Stimulated activated CD4-positive, alpha-beta T cell treated with anti-CD3 and anti-CD28 coated beads, Interleukin-12 subunit alpha, Interleukin-12 subunit beta, amount 100 ng/mL, for 4 hours (primary cell): ENCODE measurements around the gene NFATC3.
"Not testable (repeated sequence)": the region's sequence is repeated elsewhere in the genome, so short reads cannot be mapped to it uniquely, and the experiment has no call there.

Source experiments
- DNase-seq: peaks from one replicate; pipeline ENCODE4 v3.0.0-alpha.2; 2020

The NFATC3 gene

DNA sequence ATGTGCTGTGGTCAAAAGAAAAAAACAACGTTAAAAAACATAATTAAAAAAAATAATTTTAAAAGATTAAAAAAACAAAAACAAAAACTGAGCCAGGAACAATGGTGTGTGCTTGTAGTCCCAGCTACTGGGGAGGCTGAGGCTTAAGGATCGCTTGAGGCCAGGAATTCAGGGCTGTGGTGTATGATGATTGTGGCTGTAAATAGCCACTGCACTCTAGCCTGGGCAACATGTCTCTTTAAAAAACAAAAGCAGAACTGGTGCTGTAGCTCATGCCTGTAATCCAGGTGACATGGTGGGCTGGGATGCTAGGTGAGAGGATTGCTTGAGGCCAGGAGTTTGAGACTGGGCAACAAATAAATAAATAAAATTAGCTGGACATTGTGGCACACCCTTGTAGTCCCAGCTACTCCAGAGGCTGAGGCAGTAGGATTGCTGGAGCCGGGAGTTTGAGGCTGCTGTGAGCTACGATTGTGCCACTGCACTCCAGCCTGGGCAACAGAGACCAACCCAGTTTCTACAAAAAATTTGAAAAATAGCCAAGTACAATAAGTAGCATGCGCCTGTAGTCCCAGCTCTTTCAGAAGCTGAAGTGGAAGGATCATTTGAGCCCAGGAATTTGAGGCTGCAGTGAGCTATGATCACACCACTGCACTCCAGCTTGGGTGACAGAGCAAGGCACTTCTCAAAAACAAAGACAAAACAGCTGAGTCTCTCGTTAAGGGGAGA is 43.6 kb downstream of the NFATC3 start:
- no peak for DNase-seq

DNA sequence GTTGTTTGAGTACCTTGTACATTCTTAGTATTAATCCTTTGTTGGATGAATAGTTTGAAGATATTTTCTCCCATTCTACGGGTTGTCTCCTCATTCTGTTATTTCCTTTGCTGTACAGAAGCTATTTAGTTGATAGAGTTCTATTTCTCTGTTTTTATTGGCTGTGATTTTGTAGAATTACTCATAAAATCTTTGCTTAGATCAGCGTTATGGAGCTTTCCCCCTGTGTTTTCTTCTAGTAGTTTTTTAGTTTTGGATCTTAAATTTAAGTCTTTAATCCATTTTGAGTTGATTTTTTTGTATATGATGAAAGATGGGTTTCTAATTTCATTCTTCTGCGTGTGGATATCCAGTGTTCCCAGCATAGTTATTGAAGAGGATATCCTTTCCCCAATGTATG is 45.4 kb downstream of the NFATC3 start:
- no peak for DNase-seq

GRCh38 chr16:68131813-68132706 is 46.9 kb downstream of the NFATC3 start:
- no peak for DNase-seq

GRCh38 chr16:68133000-68133399 is 47.8 kb downstream of the NFATC3 start:
- not testable (repeated sequence) for DNase-seq

GRCh38 chr16:68134644-68135043 is 49.5 kb downstream of the NFATC3 start:
- no peak for DNase-seq

DNA sequence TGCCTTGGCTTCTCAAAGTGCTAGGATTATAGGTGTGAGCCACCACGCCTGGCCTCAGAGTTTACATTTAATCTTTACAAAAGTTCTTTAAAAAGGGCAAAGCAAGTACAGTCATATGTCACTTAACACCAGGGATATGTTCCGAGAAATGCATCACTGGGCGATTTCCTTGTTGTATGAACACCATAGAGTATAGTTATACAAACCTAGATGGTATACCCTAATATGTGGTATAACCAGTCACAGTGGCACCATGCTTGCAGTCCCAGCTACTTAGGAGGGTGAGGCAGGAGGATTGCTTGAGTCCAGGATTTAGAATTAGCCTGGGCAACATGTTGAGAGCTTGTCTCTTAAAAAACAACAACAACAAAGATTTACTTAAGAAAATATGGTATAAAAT is 51.3 kb downstream of the NFATC3 start:
- DNase-seq = no peak

DNA sequence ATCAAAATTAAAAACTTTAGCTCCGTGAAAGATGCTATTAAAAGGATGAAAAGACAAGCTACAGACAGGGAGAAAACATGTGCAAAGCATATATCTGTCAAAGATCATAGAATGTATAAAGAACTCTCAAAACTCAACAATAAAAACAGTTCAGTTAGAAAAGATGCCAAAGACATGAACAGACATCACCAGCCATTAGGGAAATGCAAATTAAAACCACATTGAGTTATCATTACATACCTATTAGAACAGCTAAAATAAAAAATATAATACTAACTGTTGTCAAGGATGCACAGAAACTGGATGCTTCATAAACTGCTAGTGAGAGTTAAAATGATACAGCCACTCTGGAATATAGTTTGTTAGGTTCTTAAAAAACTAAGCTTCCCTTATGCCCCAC is 58.8 kb downstream of the NFATC3 start:
- DNase-seq = no peak

DNA sequence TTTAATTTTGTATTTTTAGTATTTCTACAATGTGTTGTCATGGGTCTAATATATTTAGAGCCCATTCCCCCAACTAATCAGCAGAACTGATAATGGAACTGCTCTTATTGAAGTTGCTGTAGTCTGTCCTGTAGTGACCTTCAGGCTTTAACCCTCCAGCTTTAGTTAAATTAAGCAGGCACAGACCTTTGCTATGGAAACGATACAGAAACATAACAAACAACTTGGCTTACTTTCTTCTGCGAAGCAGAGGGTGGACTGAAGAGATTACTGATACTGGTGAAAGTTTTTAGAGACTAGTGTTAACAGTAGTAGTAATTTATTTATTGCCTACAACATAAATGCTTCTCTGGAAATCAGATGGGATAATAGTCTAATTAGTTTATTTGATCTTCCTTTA is 61.4 kb downstream of the NFATC3 start:
- DNase-seq = no peak

DNA sequence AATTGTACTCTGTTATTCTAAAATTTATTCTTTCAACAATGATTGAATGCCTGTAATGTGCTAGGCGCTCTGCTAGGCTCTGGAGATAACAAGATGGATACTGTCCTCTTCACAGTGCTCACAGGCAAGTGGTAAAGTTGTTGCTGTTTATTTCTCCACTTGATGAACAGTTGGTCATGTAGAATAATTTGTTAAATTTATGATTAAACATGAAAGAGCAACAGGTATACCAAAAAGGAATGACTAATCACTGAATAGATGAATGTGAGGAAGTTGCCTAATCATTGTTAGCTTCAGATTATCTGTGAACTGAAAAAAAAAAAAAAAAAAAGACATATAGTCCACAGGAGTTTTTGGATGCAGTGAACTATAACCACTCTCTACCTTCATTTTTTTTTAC is 62.3 kb downstream of the NFATC3 start:
- no peak for DNase-seq

- no peak for DNase-seq
Measured at GRCh38 chr16:68149596-68149995, 64.4 kb downstream of the NFATC3 start.

DNA sequence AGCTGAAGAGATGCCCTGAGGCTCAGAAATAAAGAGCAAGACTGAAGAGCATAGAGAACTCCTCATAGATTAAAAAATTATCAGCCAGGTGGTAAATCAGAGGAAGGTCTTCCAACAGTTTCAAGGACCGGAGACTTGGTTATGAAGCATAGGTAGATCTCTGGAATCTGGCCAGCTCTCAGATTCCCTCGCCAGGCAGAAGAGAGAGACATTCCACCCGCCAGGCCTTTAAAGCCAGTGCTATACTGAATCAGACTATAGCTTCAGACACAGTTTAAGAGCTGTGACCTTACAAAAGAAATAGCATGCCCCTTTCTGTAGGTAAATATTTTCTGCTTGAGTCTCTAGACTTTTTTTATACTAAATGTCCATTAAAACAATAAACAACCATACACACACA is 70.3 kb downstream of the NFATC3 start:
- DNase-seq = no peak

DNA sequence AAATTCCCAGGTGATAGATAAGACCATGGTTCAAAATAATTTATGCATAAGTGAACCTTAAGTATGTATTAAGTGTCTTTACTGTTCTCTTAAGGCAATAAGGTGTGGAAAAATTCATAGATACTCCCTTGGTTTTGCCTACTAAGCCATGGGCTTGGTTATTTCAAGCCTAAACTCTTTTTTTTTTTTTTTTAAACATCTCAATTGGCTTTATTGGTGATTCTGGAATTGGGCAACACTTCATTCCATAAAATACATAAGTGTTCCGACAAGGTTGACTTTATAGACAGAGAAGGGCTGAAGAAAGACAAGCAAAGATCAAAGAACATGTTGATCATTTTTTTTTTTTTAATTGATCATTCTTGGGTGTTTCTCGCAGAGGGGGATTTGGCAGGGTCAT is 77.2 kb downstream of the NFATC3 start:
- DNase-seq = no peak

- not testable (repeated sequence) for DNase-seq
Measured at GRCh38 chr16:68163275-68163674, 78.1 kb downstream of the NFATC3 start.

DNA sequence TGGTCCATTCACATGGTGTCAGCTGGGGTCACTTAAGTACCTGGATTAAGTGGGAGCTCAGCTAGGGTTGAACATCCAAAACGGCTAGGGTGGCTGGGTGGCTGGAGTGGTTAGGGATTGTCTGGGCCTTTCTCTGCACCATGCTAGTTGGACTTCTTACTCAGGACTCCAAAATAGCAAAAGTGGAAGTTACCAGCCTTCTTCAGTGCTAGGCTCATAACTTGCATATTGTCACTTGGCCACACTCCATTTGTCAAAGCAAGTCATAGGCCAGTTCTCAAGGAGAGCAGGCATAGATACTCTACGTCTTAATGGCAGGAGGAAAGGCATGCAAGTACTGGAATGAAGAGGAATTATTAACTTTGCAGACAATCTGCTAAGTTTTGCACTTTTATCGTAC is 81.1 kb downstream of the NFATC3 start:
- no peak for DNase-seq

GRCh38 chr16:68179196-68179795 is 94.1 kb downstream of the NFATC3 start:
- no peak for DNase-seq

DNA sequence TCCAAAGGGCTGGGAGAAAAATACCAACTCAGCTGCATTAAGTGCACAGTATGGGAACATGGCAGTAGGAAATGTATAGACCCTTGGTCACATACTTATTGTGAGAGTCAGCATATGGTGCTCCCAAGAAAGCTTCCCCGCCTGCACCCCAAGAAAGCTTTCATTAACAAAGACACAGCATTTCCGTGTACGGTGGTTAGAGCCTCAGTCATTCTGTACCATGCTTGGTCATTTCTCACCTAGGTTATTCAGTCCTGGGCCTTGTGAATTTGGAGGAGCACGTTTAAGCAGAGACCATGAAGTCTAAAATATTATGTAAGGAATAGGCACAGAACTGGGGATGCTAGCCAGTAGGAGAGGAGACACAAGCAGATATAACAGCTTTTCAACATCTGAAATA is 94.7 kb downstream of the NFATC3 start:
- DNase-seq = no peak

DNA sequence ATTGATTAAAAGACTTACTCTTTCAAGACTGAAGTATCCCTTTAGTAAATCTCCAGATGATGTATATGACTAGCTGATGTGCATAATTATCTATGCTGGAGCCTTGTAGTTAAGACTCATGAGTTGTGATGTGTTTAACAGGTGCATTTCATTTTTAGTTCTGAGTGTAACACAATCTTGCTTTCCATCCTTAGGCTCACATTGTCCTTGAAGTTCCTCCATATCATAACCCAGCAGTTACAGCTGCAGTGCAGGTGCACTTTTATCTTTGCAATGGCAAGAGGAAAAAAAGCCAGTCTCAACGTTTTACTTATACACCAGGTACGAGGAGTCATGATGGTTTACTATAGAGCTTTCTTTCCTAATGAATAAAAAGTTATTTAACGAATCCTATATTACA is 97.9 kb downstream of the NFATC3 start:
- no peak for DNase-seq

GRCh38 chr16:68186877-68187276 is 101.7 kb downstream of the NFATC3 start:
- no peak for DNase-seq

GRCh38 chr16:68187505-68187904 is 102.3 kb downstream of the NFATC3 start:
- DNase-seq = no peak

GRCh38 chr16:68188170-68188569 is 103.0 kb downstream of the NFATC3 start:
- DNase-seq = no peak

DNA sequence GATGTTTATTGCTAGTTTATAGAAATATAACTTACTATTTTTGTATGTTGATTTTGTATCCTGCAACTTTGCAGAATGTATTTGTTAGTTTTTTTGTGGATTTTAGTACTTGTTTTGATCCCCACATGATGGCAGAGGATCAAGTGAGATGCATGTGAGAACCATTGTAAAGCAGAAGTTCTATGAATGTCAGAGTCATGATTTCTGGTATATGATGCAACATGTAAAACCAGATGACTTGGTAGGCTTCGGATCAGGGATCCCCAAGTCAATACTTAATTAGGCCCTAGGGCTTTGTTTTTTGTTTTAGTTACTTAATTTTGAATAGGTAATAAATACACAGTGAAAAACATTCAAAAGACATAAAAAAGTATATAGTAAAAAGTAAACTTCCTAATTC is 104.9 kb downstream of the NFATC3 start:
- DNase-seq = no peak

DNA sequence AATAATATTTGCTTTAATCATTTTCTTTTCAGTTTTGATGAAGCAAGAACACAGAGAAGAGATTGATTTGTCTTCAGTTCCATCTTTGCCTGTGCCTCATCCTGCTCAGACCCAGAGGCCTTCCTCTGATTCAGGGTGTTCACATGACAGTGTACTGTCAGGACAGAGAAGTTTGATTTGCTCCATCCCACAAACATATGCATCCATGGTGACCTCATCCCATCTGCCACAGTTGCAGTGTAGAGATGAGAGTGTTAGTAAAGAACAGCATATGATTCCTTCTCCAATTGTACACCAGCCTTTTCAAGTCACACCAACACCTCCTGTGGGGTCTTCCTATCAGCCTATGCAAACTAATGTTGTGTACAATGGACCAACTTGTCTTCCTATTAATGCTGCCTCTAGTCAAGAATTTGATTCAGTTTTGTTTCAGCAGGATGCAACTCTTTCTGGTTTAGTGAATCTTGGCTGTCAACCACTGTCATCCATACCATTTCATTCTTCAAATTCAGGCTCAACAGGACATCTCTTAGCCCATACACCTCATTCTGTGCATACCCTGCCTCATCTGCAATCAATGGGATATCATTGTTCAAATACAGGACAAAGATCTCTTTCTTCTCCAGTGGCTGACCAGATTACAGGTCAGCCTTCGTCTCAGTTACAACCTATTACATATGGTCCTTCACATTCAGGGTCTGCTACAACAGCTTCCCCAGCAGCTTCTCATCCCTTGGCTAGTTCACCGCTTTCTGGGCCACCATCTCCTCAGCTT is 105.8 kb downstream of the NFATC3 start:
- DNase-seq = no peak

- no peak for DNase-seq
Measured at GRCh38 chr16:68194251-68194650, 109.1 kb downstream of the NFATC3 start.
